ENCODE results near the gene ABCB8.

The ABCB8 gene

GRCh38 chr7:151088856-151089699, 60.8 kb downstream of the ABCB8 start:
- DNase-seq = no peak

GRCh38 chr7:151089893-151090730, 61.9 kb downstream of the ABCB8 start:
- DNase-seq = no peak

GRCh38 chr7:151091003-151091402, 62.8 kb downstream of the ABCB8 start:
- DNase-seq = no peak

GRCh38 chr7:151091431-151091830, 63.2 kb downstream of the ABCB8 start:
- no peak for DNase-seq

GRCh38 chr7:151091988-151092387, 63.7 kb downstream of the ABCB8 start:
- DNase-seq = no peak

GRCh38 chr7:151093748-151094147, 65.5 kb downstream of the ABCB8 start:
- DNase-seq = no peak

GRCh38 chr7:151094675-151095074, 66.4 kb downstream of the ABCB8 start:
- DNase-seq = no peak

GRCh38 chr7:151095123-151095797, 67.0 kb downstream of the ABCB8 start:
- DNase-seq = no peak

GRCh38 chr7:151095828-151096475, 67.7 kb downstream of the ABCB8 start:
- DNase-seq = no peak

All from stimulated activated CD4-positive, alpha-beta T cell treated with anti-CD3 and anti-CD28 coated beads, Interleukin-1b, Interleukin-23, amount 100 ng/mL, for 48 hours (primary cell).